Endothelial cell of umbilical vein (primary cell): ENCODE results near the gene MAPT. TPM values are rescaled to one million over a fixed set of nuclear protein-coding genes. Genes with fewer than 3 reads are reported as not detected.

Source experiments
- BruUV-seq: library from RNA; stranded (reverse); fragments of 400-500 nt; replicated peaks from 2 replicates; lab custom pipeline; 2021; lab: Mats Ljungman, UMichigan
- CTCF ChIA-PET: fragments of 300-600, 350-600 bp; sonication (Branson Sonifier 250); formaldehyde crosslinking; loops from one replicate; lab custom pipeline; 2021; ENCODE audit warnings: antibody characterized with exemption, inconsistent platforms; lab: Charles Lee
- POLR2A ChIA-PET: fragments of 300-600, 350-600 bp; sonication (Branson Sonifier 250); formaldehyde crosslinking; loops from one replicate; lab custom pipeline; 2021; ENCODE audit warnings: antibody characterized with exemption, inconsistent platforms; lab: Charles Lee
- DNase-seq: peaks from one replicate; pipeline ENCODE4 v3.0.0-alpha.2; 2011; ENCODE audit warnings: low read depth, low spot score
- FAIRE-seq: peaks from 2 replicates; lab custom pipeline; 2011; peaks lifted over from hg19 to GRCh38; lab: Jason Lieb, UNC
- H2AFZ ChIP-seq: 2 replicates; pipeline ENCODE4 v1.6.0; 2012; ENCODE audit warnings: low read depth, low read length, control low read depth, inconsistent platforms
- H3K27ac ChIP-seq: 2 replicates; pipeline ENCODE4 v1.5.1; 2011; ENCODE audit warnings: low read depth, mild to moderate bottlenecking, control low read depth, low read length, moderate library complexity; ENCODE audit not compliant: insufficient read depth
- H3K27me3 ChIP-seq, 2 experiments: 2 replicates each; pipeline versions ENCODE4 v1.6.0 to v1.6.1; 2011; ENCODE audit warnings: low read length in 2 of 2, mixed read lengths in 1 of 2; ENCODE audit not compliant: control insufficient read depth in 2 of 2, insufficient read depth in 2 of 2
- H3K36me3 ChIP-seq, 2 experiments: 2 replicates in 1 of 2; 3 replicates in 1 of 2; pipeline ENCODE4 v1.5.1; 2011; ENCODE audit warnings: low read length in 2 of 2, mild to moderate bottlenecking in 1 of 2, moderate library complexity in 1 of 2; ENCODE audit not compliant: control insufficient read depth in 2 of 2, insufficient read depth in 2 of 2; ENCODE audit errors: extremely low read depth in 1 of 2
- H3K4me1 ChIP-seq: 3 replicates; pipeline ENCODE4 v1.5.1; 2011; ENCODE audit warnings: mild to moderate bottlenecking, low read length; ENCODE audit not compliant: control insufficient read depth, insufficient read depth; ENCODE audit errors: extremely low read depth
- H3K4me2 ChIP-seq: 2 replicates; pipeline ENCODE4 v1.6.1; 2011; ENCODE audit warnings: low read length, control low read depth, mixed read lengths; ENCODE audit not compliant: insufficient read depth
- H3K4me3 ChIP-seq, 3 experiments: fragments of 200-600 bp in 1 of 3; sonication (generic), shearing (Covaris generic) in 1 of 3; replicated peaks in 1 of 3; 2 replicates each; pipeline ENCODE4 v1.5.1; 2011 to 2016; ENCODE audit warnings: control low read depth in 3 of 3, low read length in 3 of 3, mild to moderate bottlenecking in 2 of 3, inconsistent platforms in 1 of 3, low read depth in 1 of 3, moderate library complexity in 1 of 3; ENCODE audit not compliant: insufficient read depth in 1 of 3
- H3K79me2 ChIP-seq: 2 replicates; pipeline ENCODE4 v1.6.0; 2012; ENCODE audit warnings: low read length, inconsistent platforms; ENCODE audit not compliant: control insufficient read depth, insufficient read depth
- H3K9ac ChIP-seq: replicated peaks from 2 replicates; pipeline ENCODE3; 2011; ENCODE audit warnings: low read length, control low read depth; ENCODE audit not compliant: insufficient read depth; ENCODE audit errors: extremely low read depth
- H3K9me1 ChIP-seq: replicated peaks from 3 replicates; pipeline ENCODE4 v1.6.0; 2011; ENCODE audit warnings: mild to moderate bottlenecking, low read length; ENCODE audit not compliant: control insufficient read depth, insufficient read depth; ENCODE audit errors: extremely low read depth
- H3K9me3 ChIP-seq: replicated peaks from 2 replicates; pipeline ENCODE4 v1.5.1; 2012; ENCODE audit warnings: low read length, inconsistent platforms; ENCODE audit not compliant: control insufficient read depth, insufficient read depth
- H4K20me1 ChIP-seq: replicated peaks from 2 replicates; pipeline ENCODE3; 2011; ENCODE audit warnings: mild to moderate bottlenecking, low read length; ENCODE audit not compliant: control insufficient read depth, insufficient read depth; ENCODE audit errors: extremely low read depth
- EZH2 ChIP-seq: IDR thresholded peaks from 2 replicates; pipeline ENCODE4 v1.6.1; 2012; ENCODE audit warnings: borderline replicate concordance, low read depth, mild to moderate bottlenecking, moderate library complexity, low read length, inconsistent platforms; ENCODE audit not compliant: severe bottlenecking
- MYC ChIP-seq: IDR thresholded peaks from one replicate; pipeline ENCODE4 v1.6.1; 2011; ENCODE audit warnings: mild to moderate bottlenecking, low read depth, low read length
- POLR2A ChIP-seq: IDR thresholded peaks from 2 replicates; pipeline ENCODE4 v1.6.1; 2012; ENCODE audit warnings: low read depth, mild to moderate bottlenecking, control low read depth, low read length
- POLR2AphosphoS5 ChIP-seq: IDR thresholded peaks from 2 replicates; pipeline ENCODE4 v1.6.1; 2012; ENCODE audit warnings: low read depth, mild to moderate bottlenecking, control low read depth, low read length, moderate library complexity; ENCODE audit not compliant: insufficient read depth
- dilution Hi-C: fragments of 300-500 bp; cut with MboI; formaldehyde crosslinking; loops from one replicate; pipeline ENCODE4 v1.15.0; 2019; ENCODE audit warnings: low sequenced_read_pairs; ENCODE audit not compliant: extremely low pct_ligation_motif_present
- intact Hi-C: fragments of 100-400 bp; cut with micrococcal nuclease; formaldehyde crosslinking; loops from one replicate; pipeline ENCODE4 v1.10.0; 2022
- polyA plus RNA-seq, 4 experiments: library from polyadenylated mRNA; depleted of rRNA in 3 of 4; stranded (reverse) in 3 of 4; unstranded in 1 of 4; fragments of >200 nt; gene quantifications; 2 replicates each; pipeline versions ENCODE4 v1.2.1 to v1.2.3, GENCODE V29; 2011 to 2012; ENCODE audit warnings: missing spikeins in 1 of 4
- small RNA-seq: library from RNA; depleted of rRNA; stranded (forward); fragments of <200 nt; gene quantifications from one replicate; pipeline ENCODE3, GENCODE V24; 2012; ENCODE audit warnings: low replicate concordance, low read depth; ENCODE audit not compliant: insufficient read depth, insufficient read length
- total RNA-seq: library from RNA; stranded (reverse); gene quantifications from 2 replicates; pipeline ENCODE4 v1.2.3, GENCODE V29; 2021

MAPT gene
- total and polyA plus RNA-seq, 2 donors (not counting 3 experiments of a cell fraction or from before 2014, with no cell fraction given), result 0.04 to 0.51 TPM

- POLR2A ChIA-PET, result no interaction called here
- BruUV-seq, result no TSS peak
- Histone ChIP-seq H2AFZ (no peak overlapping the region), H3K36me3 (no peaks in the 10 kb centered on the region), H3K27me3 (no peaks in the 10 kb centered on the region), H3K9me3 (no peaks in the 10 kb centered on the region), H3K4me1 (peaks cover 4% of the 10 kb centered on the region), H3K4me3 (no peak overlapping the region), H3K4me2 (no peak overlapping the region), H4K20me1 (peaks cover 3% of the 10 kb centered on the region), H3K79me2 (peaks cover 52% of the 10 kb centered on the region), H3K9ac (no peak overlapping the region), H3K27ac (no peak overlapping the region), H3K9me1 (no peaks in the 10 kb centered on the region)
- no peak for DNase-seq
- intact Hi-C loops (no loop called here), dilution Hi-C loops (no loop called here)
- no peak for TF ChIP-seq POLR2AphosphoS5
- no peak for FAIRE-seq
- CTCF ChIA-PET, result interaction anchor here (0.6 to 2.1 kb wide), 5 partner anchors 16 to 120 kb away, joined by 3 to 12 read pairs (median 3); partner anchors contain the start of gene KANSL1
Observed at GRCh38 chr17:46072998-46073397, 178.6 kb downstream of the MAPT start.

- ChIA-PET CTCF (interaction anchor here (1.2 to 2.1 kb wide), 4 partner anchors 11 to 118 kb away, joined by 3 to 6 read pairs (median 4); partner anchors contain the start of gene KANSL1), POLR2A (no interaction called here)
- no peak overlapping the region for H3K27ac ChIP-seq
- FAIRE-seq (no peak), DNase-seq (no peak)
- no peak overlapping the region for H3K9ac ChIP-seq
- peaks cover 48% of the 10 kb centered on the region for H3K79me2 ChIP-seq
- no peak overlapping the region for H2AFZ ChIP-seq
- peaks cover 4% of the 10 kb centered on the region for H3K4me1 ChIP-seq
- TF ChIP-seq POLR2A (no peak), EZH2 (no peak), POLR2AphosphoS5 (no peak), MYC (no peak)
- no peaks in the 10 kb centered on the region for H3K9me1 ChIP-seq
- H3K4me3 ChIP-seq, result no peak overlapping the region
- H4K20me1 ChIP-seq, result peaks cover 3% of the 10 kb centered on the region
- dilution Hi-C loops, result no loop called here
- intact Hi-C loops, result no loop called here
- H3K4me2 ChIP-seq, result no peak overlapping the region
- peaks cover 0 to 2% of the 10 kb centered on the region in 2 experiments for H3K36me3 ChIP-seq
- no peaks in the 10 kb centered on the region for H3K27me3 ChIP-seq
- no peaks in the 10 kb centered on the region for H3K9me3 ChIP-seq
- no TSS peak for BruUV-seq
Observed at GRCh38 chr17:46074540-46074939, 180.2 kb downstream of the MAPT start.

Small RNA genes lying within 50 kb of the gene (small RNA-seq; reads per million reads assigned to genes)
- not detected for gene RF00017

Other genes starting within 250 kb of the MAPT start
- gene CRHR1, start 110.2 kb upstream of the MAPT start, total RNA-seq, result not detected in 2 replicates
- not detected in 2 replicates for gene CRHR1, start 110.2 kb upstream of the MAPT start, polyA plus RNA-seq
- not detected in 2 replicates for gene SPPL2C, start 49.7 kb upstream of the MAPT start, total RNA-seq
- gene SPPL2C, start 49.7 kb upstream of the MAPT start, polyA plus RNA-seq, result not detected in 2 replicates
- gene STH, start 104.7 kb downstream of the MAPT start, total RNA-seq, result not detected in 2 replicates
- gene STH, start 104.7 kb downstream of the MAPT start, polyA plus RNA-seq, result not detected in 2 replicates